Measurements from ENCODE around the gene DMXL1.

The DMXL1 gene

GRCh38 chr5:119284031-119284430 lies 213.1 kb downstream of the DMXL1 start:
- TF ChIP-seq REST (IDR thresholded peaks at IDR 0.05; ENCODE audit: insufficient read depth in 1 of 2, low read depth in 2 of 2, low read length in 2 of 2) (no peak), SIN3A (IDR thresholded peaks at IDR 0.05; ENCODE audit: borderline replicate concordance, insufficient read depth, low read length) (no peak), FOXP2 (optimal IDR thresholded peaks at IDR 0.05; ENCODE audit: borderline replicate concordance, extremely low read depth, extremely low read length, insufficient read depth) (no peak), POLR2AphosphoS5 (IDR thresholded peaks at IDR 0.05; ENCODE audit: low read depth, low read length) (no peak), TAF1 (IDR thresholded peaks at IDR 0.05; ENCODE audit: borderline replicate concordance, insufficient read depth, low read length) (no peak)

- TF ChIP-seq TAF1 (IDR thresholded peaks at IDR 0.05; ENCODE audit: borderline replicate concordance, insufficient read depth, low read length) (no peak), REST (IDR thresholded peaks at IDR 0.05; ENCODE audit: insufficient read depth in 1 of 2, low read depth in 2 of 2, low read length in 2 of 2) (no peak), FOXP2 (optimal IDR thresholded peaks at IDR 0.05; ENCODE audit: borderline replicate concordance, extremely low read depth, extremely low read length, insufficient read depth) (no peak), SIN3A (IDR thresholded peaks at IDR 0.05; ENCODE audit: borderline replicate concordance, insufficient read depth, low read length) (no peak), POLR2AphosphoS5 (IDR thresholded peaks at IDR 0.05; ENCODE audit: low read depth, low read length) (no peak)
Measured at GRCh38 chr5:119285070-119285916, 214.4 kb downstream of the DMXL1 start.

- TF ChIP-seq FOXP2 (optimal IDR thresholded peaks at IDR 0.05; ENCODE audit: borderline replicate concordance, extremely low read depth, extremely low read length, insufficient read depth) = no peak
- TF ChIP-seq REST (IDR thresholded peaks at IDR 0.05; ENCODE audit: insufficient read depth in 1 of 2, low read depth in 2 of 2, low read length in 2 of 2) = no peak
Measured at GRCh38 chr5:119286511-119287488, 215.9 kb downstream of the DMXL1 start.

GRCh38 chr5:119287547-119288111 lies 216.7 kb downstream of the DMXL1 start:
- TF ChIP-seq TAF1 (IDR thresholded peaks at IDR 0.05; ENCODE audit: borderline replicate concordance, insufficient read depth, low read length) (no peak), REST (IDR thresholded peaks at IDR 0.05; ENCODE audit: insufficient read depth in 1 of 2, low read depth in 2 of 2, low read length in 2 of 2) (no peak), POLR2AphosphoS5 (IDR thresholded peaks at IDR 0.05; ENCODE audit: low read depth, low read length) (no peak), FOXP2 (optimal IDR thresholded peaks at IDR 0.05; ENCODE audit: borderline replicate concordance, extremely low read depth, extremely low read length, insufficient read depth) (no peak), SIN3A (IDR thresholded peaks at IDR 0.05; ENCODE audit: borderline replicate concordance, insufficient read depth, low read length) (no peak)

All from PFSK-1 (cell line).